ENCODE measurements around the gene TEX13A.
"Not testable (repeated sequence)": the region's sequence is repeated elsewhere in the genome, so short reads cannot be mapped to it uniquely, and the experiment has no call there.

The TEX13A gene, protein sequence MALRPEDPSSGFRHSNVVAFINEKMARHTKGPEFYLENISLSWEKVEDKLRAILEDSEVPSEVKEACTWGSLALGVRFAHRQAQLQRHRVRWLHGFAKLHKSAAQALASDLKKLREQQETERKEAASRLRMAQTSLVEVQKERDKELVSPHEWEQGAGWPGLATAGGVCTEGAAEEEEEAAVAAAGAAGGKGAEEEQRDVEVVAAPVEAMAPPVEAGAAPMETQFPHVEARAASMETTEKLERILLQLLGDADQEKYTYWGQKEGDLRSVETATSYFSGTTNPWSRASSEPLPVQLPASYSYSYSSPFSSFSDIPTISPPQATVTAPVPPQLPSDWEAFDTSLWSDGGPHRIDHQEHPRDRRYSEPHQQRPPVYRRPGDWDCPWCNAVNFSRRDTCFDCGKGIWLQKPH

GRCh38 chrX:105220636-105221035, at the start of gene TEX13A:
Gene TEX13A (minus strand): TSS chrX:105220694. CDS start chrX:105220397, 297 bp downstream.
- TF ChIP-seq POLR2A (IDR thresholded peaks at IDR 0.05; ENCODE audit: low read length) (no peak), GATA1 (IDR thresholded peaks at IDR 0.05; ENCODE audit: low read depth, low read length) (no peak)
- no peak for DNase-seq

DNA sequence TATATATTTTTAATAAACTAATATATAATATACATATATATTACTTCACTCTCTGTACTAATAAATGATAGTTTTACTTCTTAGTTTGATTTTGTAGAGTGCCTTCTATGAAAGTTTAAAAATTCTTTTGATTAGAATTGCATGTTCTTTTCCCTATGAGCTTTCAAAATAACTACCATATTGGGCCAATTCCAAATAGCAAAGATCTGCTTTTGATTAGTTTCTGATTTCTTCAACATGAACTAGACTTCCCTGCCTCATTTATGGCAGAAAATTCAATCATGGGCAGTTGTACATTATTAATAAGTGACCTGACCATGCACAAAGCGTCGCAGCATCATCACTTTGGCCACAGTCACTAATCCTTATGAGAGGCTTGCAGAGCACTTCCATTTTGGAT, 48.9 kb upstream of the TEX13A start:
- no peak for DNase-seq
- no peak for TF ChIP-seq POLR2A (IDR thresholded peaks at IDR 0.05; ENCODE audit: low read length)
- TF ChIP-seq GATA1 (IDR thresholded peaks at IDR 0.05; ENCODE audit: low read depth, low read length): no peak

DNA sequence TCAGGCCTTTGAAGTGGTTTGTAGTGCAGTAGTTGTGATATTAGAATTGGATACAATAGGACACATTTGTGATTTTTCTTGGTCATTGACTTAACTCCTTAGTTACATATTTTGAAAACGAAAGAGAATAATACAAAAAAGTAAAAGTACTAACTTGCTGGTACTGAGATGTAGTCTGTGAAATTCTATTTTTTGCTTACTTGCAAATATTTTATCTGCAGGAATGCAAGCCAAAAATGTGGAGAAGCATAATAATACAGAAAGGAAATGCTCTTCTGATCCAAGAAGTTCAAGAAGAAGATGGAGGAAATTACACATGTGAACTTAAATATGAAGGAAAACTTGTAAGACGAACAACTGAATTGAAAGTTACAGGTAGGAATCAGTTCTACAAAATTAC, 46.7 kb upstream of the TEX13A start:
- no peak for TF ChIP-seq GATA1 (IDR thresholded peaks at IDR 0.05; ENCODE audit: low read depth, low read length)
- TF ChIP-seq POLR2A (IDR thresholded peaks at IDR 0.05; ENCODE audit: low read length): no peak
- no peak for DNase-seq

DNA sequence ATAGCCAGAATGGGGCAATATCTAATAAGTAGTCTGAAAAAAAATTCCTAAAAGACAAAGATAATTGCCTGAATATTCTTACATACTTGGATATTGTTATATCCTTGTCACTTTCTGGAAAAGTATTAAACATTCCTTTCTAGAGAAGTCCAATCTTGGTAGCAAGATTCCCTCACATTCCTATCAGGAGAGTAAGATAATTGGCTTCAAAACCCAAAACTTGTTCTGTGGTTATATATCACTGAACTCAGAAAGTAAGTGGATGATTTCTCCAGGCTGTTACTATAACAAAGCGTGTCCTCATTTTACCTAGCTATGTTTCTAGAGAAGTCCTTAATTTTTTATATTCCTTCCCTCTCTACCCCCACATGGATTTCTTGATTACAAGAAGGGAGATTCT, 46.0 kb upstream of the TEX13A start:
- no peak for DNase-seq
- TF ChIP-seq POLR2A (IDR thresholded peaks at IDR 0.05; ENCODE audit: low read length) (no peak), GATA1 (IDR thresholded peaks at IDR 0.05; ENCODE audit: low read depth, low read length) (no peak)

- TF ChIP-seq POLR2A (IDR thresholded peaks at IDR 0.05; ENCODE audit: low read length) (no peak), GATA1 (IDR thresholded peaks at IDR 0.05; ENCODE audit: low read depth, low read length) (no peak)
- no peak for DNase-seq
Measured at GRCh38 chrX:105265093-105265492, 44.6 kb upstream of the TEX13A start.

DNA sequence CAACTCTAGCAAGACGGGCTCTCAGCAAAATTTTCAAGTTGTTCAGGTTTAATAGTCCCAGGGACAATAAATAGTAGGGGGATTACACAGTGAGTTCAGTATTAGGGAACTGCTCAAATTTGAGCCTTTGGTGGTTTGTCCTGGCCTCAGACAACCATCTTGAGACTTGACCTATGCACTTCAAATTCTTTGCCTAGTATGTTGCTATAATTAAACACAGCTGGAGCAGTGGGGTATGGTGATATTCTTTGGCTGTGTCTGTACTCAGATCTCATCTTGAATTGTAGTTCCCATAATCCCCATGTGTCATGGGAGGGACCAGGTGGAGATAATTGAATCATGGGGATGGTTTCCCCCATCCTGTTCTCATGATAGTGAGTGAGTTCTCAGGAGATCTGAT, 43.3 kb upstream of the TEX13A start:
- DNase-seq: no peak
- no peak for TF ChIP-seq POLR2A (IDR thresholded peaks at IDR 0.05; ENCODE audit: low read length)
- no peak for TF ChIP-seq GATA1 (IDR thresholded peaks at IDR 0.05; ENCODE audit: low read depth, low read length)

DNA sequence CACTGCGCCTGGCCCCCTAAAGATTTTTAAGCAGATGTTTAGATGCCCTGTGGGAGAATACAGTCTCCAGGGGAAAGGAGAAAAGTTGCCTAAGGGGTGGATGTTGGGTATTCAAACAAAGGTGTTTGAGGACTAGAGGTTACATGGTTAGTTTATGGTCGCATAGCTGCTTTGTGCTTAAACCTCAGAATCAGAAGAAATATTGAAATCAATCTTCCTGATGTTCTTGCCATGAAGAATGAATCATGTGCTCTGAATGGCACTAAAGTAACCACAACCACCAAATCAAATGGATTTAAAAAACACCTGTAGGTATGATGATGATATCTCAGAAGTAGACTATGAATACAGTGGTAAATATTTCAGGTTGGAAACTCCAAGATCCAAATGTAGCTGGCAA, 42.7 kb upstream of the TEX13A start:
- DNase-seq: no peak
- TF ChIP-seq POLR2A (IDR thresholded peaks at IDR 0.05; ENCODE audit: low read length): no peak
- TF ChIP-seq GATA1 (IDR thresholded peaks at IDR 0.05; ENCODE audit: low read depth, low read length): no peak

DNA sequence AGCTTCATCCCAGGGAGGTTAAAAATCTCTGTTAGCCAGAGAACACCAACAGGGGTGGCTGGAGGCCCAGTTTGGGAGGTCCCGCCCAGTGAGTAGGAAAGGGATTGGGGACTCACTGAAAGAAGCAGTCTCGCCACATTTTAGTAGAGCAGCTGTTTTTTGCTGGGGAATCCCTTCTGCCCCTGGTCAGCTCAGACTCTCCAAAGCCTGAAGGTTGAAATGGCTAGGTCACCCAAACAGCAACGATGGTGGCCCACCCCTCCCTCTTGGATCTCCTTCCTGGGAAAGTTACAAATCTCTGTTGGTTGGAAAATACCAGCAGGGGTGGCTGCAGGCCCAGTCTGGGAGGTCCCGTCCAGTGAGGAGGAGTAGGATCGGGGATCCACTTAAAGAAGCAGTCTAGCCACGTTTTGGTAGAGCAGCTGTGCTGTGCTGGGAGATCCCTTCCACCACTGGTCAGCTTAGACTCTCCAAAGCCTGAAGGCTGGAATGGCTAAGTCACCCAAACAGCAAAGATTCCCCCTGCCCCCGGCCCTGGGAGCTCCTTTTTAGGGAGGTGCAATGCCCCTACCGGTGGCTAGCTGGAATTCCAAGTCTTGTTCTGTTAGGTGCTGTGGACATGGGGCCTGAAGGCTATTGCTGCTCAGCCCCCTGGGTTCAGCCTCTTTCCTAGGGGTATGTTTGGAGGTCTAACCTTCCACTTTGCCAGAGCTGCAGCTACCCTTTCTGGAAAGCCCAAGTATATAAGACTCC, 40.0 kb upstream of the TEX13A start:
- TF ChIP-seq POLR2A (IDR thresholded peaks at IDR 0.05; ENCODE audit: low read length): no peak
- no peak for TF ChIP-seq GATA1 (IDR thresholded peaks at IDR 0.05; ENCODE audit: low read depth, low read length)
- DNase-seq: no peak

DNA sequence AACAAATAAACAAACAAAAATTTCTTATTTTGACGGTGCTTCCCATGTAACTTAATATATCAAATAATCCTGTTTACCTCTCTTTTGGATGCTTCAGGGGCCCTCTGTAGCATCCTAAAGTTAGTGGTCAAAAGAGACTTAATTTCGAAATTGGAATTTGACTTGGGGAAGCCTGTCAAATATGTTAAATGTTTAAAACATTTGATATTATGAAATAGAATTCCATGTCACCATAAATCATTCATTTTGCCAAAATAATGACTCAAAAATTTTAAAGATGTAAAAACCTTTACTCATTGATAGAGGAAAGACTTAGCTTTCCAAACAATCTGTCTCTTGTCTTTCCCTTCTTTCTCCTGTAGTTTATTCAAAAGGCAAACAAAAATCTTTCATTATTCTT, 20.6 kb upstream of the TEX13A start:
- DNase-seq: no peak
- TF ChIP-seq GATA1 (IDR thresholded peaks at IDR 0.05; ENCODE audit: low read depth, low read length) (no peak), POLR2A (IDR thresholded peaks at IDR 0.05; ENCODE audit: low read length) (no peak)

DNA sequence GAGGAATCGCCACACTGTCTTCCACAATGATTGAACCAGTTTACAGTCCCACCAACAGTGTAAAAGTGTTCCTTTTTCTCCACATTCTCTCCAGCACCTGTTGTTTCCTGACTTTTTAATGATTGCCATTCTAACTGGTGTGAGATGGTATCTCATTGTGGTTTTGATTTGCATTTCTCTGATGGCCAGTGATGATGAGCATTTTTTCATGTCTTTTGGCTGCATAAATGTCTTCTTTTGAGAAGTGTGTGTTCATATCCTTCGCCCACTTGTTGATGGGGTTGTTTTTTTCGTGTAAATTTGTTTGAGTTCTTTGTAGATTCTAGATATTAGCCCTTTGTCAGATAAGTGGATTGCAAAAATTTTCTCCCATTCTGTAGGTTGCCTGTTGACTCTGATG, 16.9 kb upstream of the TEX13A start:
- DNase-seq: not testable (repeated sequence)

DNA sequence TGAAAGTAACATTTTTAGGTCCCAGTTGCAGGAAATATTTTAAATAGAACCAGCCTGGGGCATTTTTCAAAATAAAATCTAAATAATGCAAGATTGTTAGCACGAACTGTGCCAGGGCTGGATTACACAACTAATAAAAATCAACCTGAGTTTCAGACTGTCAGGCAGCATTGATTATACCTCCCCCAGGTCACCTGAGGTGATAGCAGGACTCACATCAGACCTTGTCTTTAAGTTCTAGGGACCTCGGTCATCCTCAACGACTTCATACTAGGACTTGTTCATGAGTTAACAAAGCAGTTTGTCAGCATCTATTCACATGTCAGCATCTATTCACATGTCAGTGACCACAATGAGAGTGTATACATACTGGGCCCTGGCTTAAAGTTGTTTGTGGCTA, 8.7 kb upstream of the TEX13A start:
- no peak for DNase-seq
- TF ChIP-seq POLR2A (IDR thresholded peaks at IDR 0.05; ENCODE audit: low read length) (no peak), GATA1 (IDR thresholded peaks at IDR 0.05; ENCODE audit: low read depth, low read length) (no peak)

GRCh38 chrX:105228602-105229001, 8.1 kb upstream of the TEX13A start:
- no peak for TF ChIP-seq POLR2A (IDR thresholded peaks at IDR 0.05; ENCODE audit: low read length)
- TF ChIP-seq GATA1 (IDR thresholded peaks at IDR 0.05; ENCODE audit: low read depth, low read length): no peak
- DNase-seq: no peak

DNA sequence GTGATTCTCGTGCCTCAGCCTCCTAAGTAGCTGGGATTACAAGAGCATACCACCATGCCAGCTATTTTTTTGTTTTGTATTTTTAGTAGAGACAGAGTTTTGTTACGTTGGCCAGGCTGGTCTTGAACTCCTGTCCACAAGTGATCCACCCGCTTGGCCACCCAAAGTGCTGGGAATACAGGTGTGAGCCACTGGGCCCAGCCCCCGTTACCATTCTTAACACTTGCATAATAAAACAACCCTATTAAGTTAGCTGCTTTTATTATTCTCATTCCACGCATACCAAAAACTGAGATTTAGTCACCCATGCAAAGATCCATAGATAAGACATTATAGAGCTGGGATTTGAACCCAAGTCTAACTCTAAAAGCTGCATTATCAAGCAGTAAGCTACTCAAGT, 6.0 kb upstream of the TEX13A start:
- no peak for DNase-seq
- TF ChIP-seq GATA1 (IDR thresholded peaks at IDR 0.05; ENCODE audit: low read depth, low read length) (no peak), POLR2A (IDR thresholded peaks at IDR 0.05; ENCODE audit: low read length) (no peak)

DNA sequence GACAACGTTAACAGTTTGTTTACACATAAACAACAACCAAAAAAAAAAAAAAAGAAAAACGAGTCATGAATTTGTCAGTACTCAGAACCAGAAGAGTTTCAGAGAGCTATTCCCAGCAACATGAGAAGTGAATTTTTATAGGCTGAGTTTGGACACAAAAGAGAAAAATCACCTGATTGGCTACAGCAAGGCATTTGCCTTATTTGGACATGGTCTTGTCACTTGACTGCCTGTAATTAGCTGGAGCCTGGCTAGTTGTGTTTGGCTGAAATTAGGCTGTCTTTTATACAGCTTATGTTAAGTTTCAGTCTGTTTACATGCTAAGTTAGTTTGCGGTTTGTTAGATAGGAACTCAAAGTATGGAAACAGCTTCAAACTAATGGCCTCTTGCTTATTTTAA, 880 bp upstream of the TEX13A start:
- no peak for DNase-seq
- TF ChIP-seq POLR2A (IDR thresholded peaks at IDR 0.05; ENCODE audit: low read length): no peak
- no peak for TF ChIP-seq GATA1 (IDR thresholded peaks at IDR 0.05; ENCODE audit: low read depth, low read length)
